K562 treated with DMSO at 1 percent for 24 hours (cell line): ENCODE data around the gene FOXD4L3. TPM values are rescaled to one million over a fixed set of nuclear protein-coding genes. Genes with fewer than 3 reads are reported as not detected.

Experiments
- total RNA-seq: library from RNA; unstranded; fragments of 300-600 nt; gene quantifications from 2 replicates; pipeline ENCODE4 v1.2.3, GENCODE V29; 2022; ENCODE audit warnings: low read depth; ENCODE audit not compliant: insufficient read depth

The FOXD4L3 gene
- total RNA-seq: not detected in 2 replicates

GRCh38 chr9:68302567-68302966 lies at the start of gene FOXD4L3:
Gene FOXD4L3 (plus strand): TSS chr9:68302867. CDS start chr9:68302952, 85 bp downstream.

Other genes starting within 250 kb of the FOXD4L3 start
- 3.1 and 8.6 TPM in 2 replicates for gene ZNG1C, start 60.9 kb upstream of the FOXD4L3 start, total RNA-seq
- not detected in 2 replicates for gene PGM5, start 53.7 kb downstream of the FOXD4L3 start, total RNA-seq
- gene TMEM252, start 238.0 kb downstream of the FOXD4L3 start, total RNA-seq: not detected in 2 replicates